Left lung (tissue), 10 donors: ENCODE measurements around the gene IGF1R. TPM values are rescaled to one million over a fixed set of nuclear protein-coding genes. Genes with fewer than 3 reads are reported as not detected.

ENCODE experiments used
- ATAC-seq: fragments of 200-7000 bp; cut with Tn5 transposase; one replicate; pipeline ENCODE4 v1.9.1; 2020; ENCODE audit warnings: moderate library complexity
- DNase-seq, 4 donors: peaks; one replicate each; pipeline ENCODE4 v3.0.0-alpha.2; 2013 to 2020
- H3K27ac ChIP-seq, 2 donors: fragments of 200-600 bp; sonication (generic) in 1 of 2; one replicate each; pipeline versions ENCODE4 v1.5.0 to v1.8.0; 2020 to 2021
- H3K27me3 ChIP-seq, 2 donors: fragments of 200-600 bp; sonication (generic) in 1 of 2; one replicate each; pipeline versions ENCODE4 v1.5.0 to v1.8.0; 2020 to 2021
- H3K36me3 ChIP-seq, 2 donors: fragments of 200-600 bp; sonication (generic) in 1 of 2; one replicate each; pipeline versions ENCODE4 v1.5.0 to v1.8.0; 2020 to 2021
- H3K4me1 ChIP-seq, 2 donors: fragments of 200-600 bp; one replicate each; pipeline ENCODE4 v1.8.0; 2021
- H3K4me3 ChIP-seq, 2 donors: fragments of 200-600 bp; sonication (generic) in 1 of 2; one replicate each; pipeline versions ENCODE4 v1.5.0 to v1.8.0; 2020 to 2021; ENCODE audit warnings: mild to moderate bottlenecking in 1 of 2
- H3K9me3 ChIP-seq, 2 donors: fragments of 200-600 bp; sonication (generic) in 1 of 2; one replicate each; pipeline versions ENCODE4 v1.5.0 to v1.8.0; 2020 to 2021
- intact Hi-C, 2 donors: fragments of 100-400 bp; cut with DNase I; formaldehyde crosslinking; loops; one replicate each; pipeline versions ENCODE4 v1.11.2 to v1.14.2; 2022
- polyA plus RNA-seq, 6 donors: library from polyadenylated mRNA; unstranded; fragments of 120-200 nt; gene quantifications; one replicate each; pipeline ENCODE4 v1.2.1, GENCODE V29; 2013; ENCODE audit not compliant: insufficient read length in 6 of 6
- total RNA-seq, 2 donors: library from RNA; stranded (reverse); fragmentation: NEBNext Ultra II Directional; extraction: Animal tissue kit (Norgen Biotek cat#: 25700); gene quantifications; one replicate each; pipeline ENCODE4 v1.2.1, GENCODE V29; 2021
- TF ChIP-seq, protein P1 (sequence below), 2 donors: fragments of 200-600 bp; sonication (generic) in 1 of 2; IDR thresholded peaks; one replicate each; pipeline versions ENCODE4 v1.5.0 to v1.8.0; 2021; ENCODE audit warnings: antibody characterized with exemption in 2 of 2
- donor health status: DM: no; HTN: yes; CAD: no.
- donor health status: DM: no; HTN: no; CAD: no.

Gene IGF1R
- total and polyA plus RNA-seq, 8 donors: 32.0 to 41.0 (median 37.0) TPM

DNA sequence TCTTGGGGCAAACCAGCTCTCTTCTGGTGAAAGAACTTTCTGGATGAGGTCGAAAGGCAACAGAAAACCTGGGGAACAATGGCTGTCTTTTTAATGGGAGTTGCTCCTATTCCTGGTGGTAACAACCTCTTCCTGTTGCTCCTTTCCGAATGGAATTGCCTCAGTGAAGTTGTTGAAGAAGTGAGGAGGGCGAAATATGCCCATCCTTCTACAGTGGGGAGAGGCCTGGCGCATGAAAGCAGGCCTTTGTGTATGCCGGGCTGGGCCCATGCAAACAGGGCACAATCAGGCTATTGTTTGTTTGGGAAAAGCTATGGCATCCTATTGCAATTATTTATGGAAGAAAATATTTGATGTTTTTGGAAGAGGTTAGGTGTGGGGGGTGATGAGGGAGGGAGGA, 166.9 kb downstream of the IGF1R start:
- ATAC-seq: no peak
- Histone ChIP-seq H3K4me1 (no peaks in the 10 kb centered on the region), H3K9me3 (no peaks in the 10 kb centered on the region), H3K27me3 (no peaks in the 10 kb centered on the region), H3K27ac (no peak overlapping the region), H3K4me3 (no peak overlapping the region), H3K36me3 (no peaks in the 10 kb centered on the region)
- DNase-seq: no peak
- intact Hi-C loops: no loop called here
- TF ChIP-seq, protein P1, sequence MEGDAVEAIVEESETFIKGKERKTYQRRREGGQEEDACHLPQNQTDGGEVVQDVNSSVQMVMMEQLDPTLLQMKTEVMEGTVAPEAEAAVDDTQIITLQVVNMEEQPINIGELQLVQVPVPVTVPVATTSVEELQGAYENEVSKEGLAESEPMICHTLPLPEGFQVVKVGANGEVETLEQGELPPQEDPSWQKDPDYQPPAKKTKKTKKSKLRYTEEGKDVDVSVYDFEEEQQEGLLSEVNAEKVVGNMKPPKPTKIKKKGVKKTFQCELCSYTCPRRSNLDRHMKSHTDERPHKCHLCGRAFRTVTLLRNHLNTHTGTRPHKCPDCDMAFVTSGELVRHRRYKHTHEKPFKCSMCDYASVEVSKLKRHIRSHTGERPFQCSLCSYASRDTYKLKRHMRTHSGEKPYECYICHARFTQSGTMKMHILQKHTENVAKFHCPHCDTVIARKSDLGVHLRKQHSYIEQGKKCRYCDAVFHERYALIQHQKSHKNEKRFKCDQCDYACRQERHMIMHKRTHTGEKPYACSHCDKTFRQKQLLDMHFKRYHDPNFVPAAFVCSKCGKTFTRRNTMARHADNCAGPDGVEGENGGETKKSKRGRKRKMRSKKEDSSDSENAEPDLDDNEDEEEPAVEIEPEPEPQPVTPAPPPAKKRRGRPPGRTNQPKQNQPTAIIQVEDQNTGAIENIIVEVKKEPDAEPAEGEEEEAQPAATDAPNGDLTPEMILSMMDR (IDR thresholded peaks at IDR 0.05): no peak

DNA sequence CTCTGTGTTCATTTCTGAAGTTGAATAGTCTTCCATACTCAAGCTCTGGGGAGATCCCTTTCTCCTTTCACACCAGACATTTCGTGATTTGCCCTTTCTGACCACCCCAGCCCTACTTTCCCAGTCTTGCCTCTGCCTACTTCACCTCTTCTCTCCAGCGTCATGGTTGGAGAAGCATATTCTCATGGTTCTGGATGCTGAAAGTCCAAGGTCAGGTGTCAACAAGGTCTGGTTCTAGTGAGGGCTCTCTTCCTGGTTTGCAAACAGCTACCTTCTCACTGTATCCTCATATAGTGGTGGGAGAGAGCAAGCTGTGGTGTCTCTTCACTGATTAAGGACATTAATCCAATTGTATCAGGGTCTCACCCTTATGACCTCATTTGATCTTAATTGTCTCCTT, 169.4 kb downstream of the IGF1R start:
- intact Hi-C loops: no loop called here
- no peaks in the 10 kb centered on the region for H3K9me3 ChIP-seq
- ATAC-seq (no peak), DNase-seq (no peak)
- TF ChIP-seq, protein P1 (IDR thresholded peaks at IDR 0.05): no peak
- H3K27ac ChIP-seq: no peak overlapping the region
- no peaks in the 10 kb centered on the region for H3K27me3 ChIP-seq
- H3K36me3 ChIP-seq: no peaks in the 10 kb centered on the region
- H3K4me1 ChIP-seq: peaks cover 0 to 1% of the 10 kb centered on the region in 2 donors
- no peak overlapping the region for H3K4me3 ChIP-seq

DNA sequence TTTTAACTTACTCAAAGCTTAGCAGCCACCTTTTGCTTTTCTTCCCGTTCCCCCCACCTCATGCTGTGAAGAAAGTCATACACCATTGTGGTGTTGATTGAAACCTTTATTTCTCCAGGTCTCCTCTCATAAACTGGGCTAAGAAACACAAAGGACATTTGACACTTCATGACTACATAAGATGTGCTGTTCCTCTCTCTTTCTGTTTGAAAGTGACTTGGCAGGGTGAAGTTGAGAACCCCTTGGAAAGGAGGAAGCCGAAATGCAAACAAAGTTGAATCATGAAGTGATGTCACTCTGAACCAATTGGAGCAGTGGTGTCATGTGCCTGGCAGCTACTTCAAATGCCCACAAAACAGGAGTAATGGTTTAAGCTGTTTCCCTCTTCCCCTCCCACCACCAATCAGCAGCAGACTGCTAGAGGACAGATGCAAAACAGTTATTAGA, 174.7 kb downstream of the IGF1R start:
- Histone ChIP-seq H3K9me3 (peaks cover 0 to 15% of the 10 kb centered on the region in 2 donors), H3K36me3 (no peaks in the 10 kb centered on the region), H3K27me3 (no peaks in the 10 kb centered on the region), H3K27ac (peak overlapping the region; percentile 46 to 67), H3K4me3 (no peak overlapping the region), H3K4me1 (peaks cover 4 to 16% of the 10 kb centered on the region in 2 donors)
- ATAC-seq: peak; percentile 83
- TF ChIP-seq, protein P1 (IDR thresholded peaks at IDR 0.05): no peak
- DNase-seq: peak in 2 of 4 donors; percentile 62 to 86
- intact Hi-C loops: no loop called here

DNA sequence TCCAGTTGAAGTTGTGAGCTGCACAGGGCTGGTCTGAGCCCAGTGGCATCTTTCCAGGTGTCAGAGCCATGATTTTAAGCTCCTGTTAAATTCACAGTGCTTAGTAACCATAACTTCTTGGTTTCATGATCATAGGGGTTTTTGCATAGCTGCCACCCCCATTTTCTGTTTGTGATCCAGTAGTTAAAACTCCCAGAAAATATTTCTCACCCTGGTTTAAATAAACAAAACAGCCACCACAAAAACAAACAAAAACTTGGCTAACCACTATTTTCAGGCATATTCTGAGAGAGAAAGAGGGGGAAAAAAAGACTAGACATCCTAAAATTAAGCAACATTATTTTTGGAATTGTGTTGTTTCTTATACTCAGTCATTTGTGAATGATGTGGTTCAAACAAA, 175.3 kb downstream of the IGF1R start:
- peak overlapping the region; percentile 30 to 67 for H3K27ac ChIP-seq
- no peak for ATAC-seq
- TF ChIP-seq, protein P1 (IDR thresholded peaks at IDR 0.05): no peak
- DNase-seq: no peak
- H3K36me3 ChIP-seq: no peaks in the 10 kb centered on the region
- peaks cover 0 to 21% of the 10 kb centered on the region in 2 donors for H3K9me3 ChIP-seq
- H3K4me1 ChIP-seq: peaks cover 4 to 16% of the 10 kb centered on the region in 2 donors
- intact Hi-C loops: no loop called here
- H3K27me3 ChIP-seq: no peaks in the 10 kb centered on the region
- no peak overlapping the region for H3K4me3 ChIP-seq

DNA sequence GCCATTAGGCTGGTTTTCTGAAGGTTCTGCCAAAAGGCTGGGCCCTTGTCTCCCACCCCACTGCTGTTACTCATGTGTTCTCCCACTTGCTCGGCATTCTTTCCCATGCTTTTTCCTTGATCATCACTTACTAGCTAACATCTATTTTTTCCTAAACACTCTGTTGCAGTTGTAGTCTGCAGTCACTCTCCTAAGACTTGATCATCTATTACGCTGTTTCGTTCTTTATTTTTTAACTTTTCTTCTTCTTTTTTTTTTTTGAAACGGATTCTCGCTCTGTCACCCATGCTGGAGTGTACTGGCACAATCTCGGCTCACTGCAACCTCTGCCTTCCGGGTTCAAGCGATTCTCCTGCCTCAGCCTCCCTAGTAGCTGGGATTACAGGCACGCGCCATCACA, 176.3 kb downstream of the IGF1R start:
- TF ChIP-seq, protein P1 (IDR thresholded peaks at IDR 0.05): no peak
- Histone ChIP-seq H3K36me3 (no peaks in the 10 kb centered on the region), H3K27me3 (no peaks in the 10 kb centered on the region), H3K4me1 (peaks cover 4 to 16% of the 10 kb centered on the region in 2 donors), H3K4me3 (no peak overlapping the region), H3K9me3 (peaks cover 0 to 30% of the 10 kb centered on the region in 2 donors), H3K27ac (no peak overlapping the region)
- DNase-seq (no peak), ATAC-seq (no peak)
- intact Hi-C loops: no loop called here
